IMR-90 (cell line): ENCODE results near the gene FRAS1. TPM values are rescaled to one million over a fixed set of nuclear protein-coding genes. Genes with fewer than 3 reads are reported as not detected.

Source experiments
- ATAC-seq: fragments of 200-7000 bp; cut with Tn5 transposase; 2 replicates; pipeline ENCODE4 v1.9.1; 2020; ENCODE audit warnings: low read depth, mild to moderate bottlenecking, moderate library complexity
- BruUV-seq: library from RNA; stranded (reverse); fragments of 400-500 nt; replicated peaks from 2 replicates; lab custom pipeline; 2021; lab: Mats Ljungman, UMichigan
- CTCF ChIA-PET: fragments of 300-600 bp; formaldehyde crosslinking; extraction: SDS; loops from one replicate; lab custom pipeline; 2021; ENCODE audit warnings: antibody characterized with exemption; lab: Yijun Ruan, JAX
- POLR2A ChIA-PET: fragments of 300-600 bp; sonication (Branson Sonifier 250); formaldehyde crosslinking; loops from one replicate; lab custom pipeline; 2022; ENCODE audit warnings: antibody characterized with exemption; ENCODE audit not compliant: unreplicated experiment; lab: Charles Lee
- DNase-seq: peaks from one replicate; pipeline ENCODE4 v3.0.0; 2013
- H2AFZ ChIP-seq: replicated peaks from 2 replicates; pipeline ENCODE3; 2013; ENCODE audit warnings: low read length, mild to moderate bottlenecking; ENCODE audit not compliant: poor library complexity
- H2AK5ac ChIP-seq: 2 replicates; pipeline ENCODE4 v1.6.1; 2013; ENCODE audit warnings: low read depth, low read length, inconsistent platforms
- H2AK9ac ChIP-seq: replicated peaks from 2 replicates; pipeline ENCODE3; 2013; ENCODE audit warnings: mild to moderate bottlenecking, low read depth, low read length, moderate library complexity; ENCODE audit not compliant: poor library complexity
- H2BK120ac ChIP-seq: 2 replicates; pipeline ENCODE4 v1.6.1; 2013; ENCODE audit warnings: low read depth, low read length, inconsistent platforms
- H2BK15ac ChIP-seq: 3 replicates; pipeline ENCODE4 v1.6.1; 2013; ENCODE audit warnings: low read depth, low read length, inconsistent platforms
- H2BK20ac ChIP-seq: 2 replicates; pipeline ENCODE4 v1.6.1; 2013; ENCODE audit warnings: low read depth, mild to moderate bottlenecking, inconsistent platforms, low read length, moderate library complexity
- H2BK5ac ChIP-seq: 2 replicates; pipeline ENCODE4 v1.6.1; 2013; ENCODE audit warnings: mild to moderate bottlenecking, low read depth, low read length, inconsistent platforms; ENCODE audit not compliant: poor library complexity, severe bottlenecking
- H3K14ac ChIP-seq: replicated peaks from 2 replicates; pipeline ENCODE4 v1.6.1; 2013; ENCODE audit warnings: low read depth, low read length, inconsistent platforms
- H3K18ac ChIP-seq: 2 replicates; pipeline ENCODE4 v1.6.1; 2013; ENCODE audit warnings: low read depth, low read length, control low read depth
- H3K23ac ChIP-seq: 2 replicates; pipeline ENCODE4 v1.6.1; 2013; ENCODE audit warnings: low read depth, low read length, inconsistent platforms
- H3K27ac ChIP-seq: 2 replicates; pipeline ENCODE4 v1.5.1; 2013; ENCODE audit warnings: mild to moderate bottlenecking, control low read depth, low read length; ENCODE audit not compliant: insufficient read depth
- H3K27me3 ChIP-seq: 2 replicates; pipeline ENCODE4 v1.6.1; 2013; ENCODE audit warnings: low read length; ENCODE audit not compliant: control insufficient read depth, insufficient read depth
- H3K36me3 ChIP-seq: 2 replicates; pipeline ENCODE4 v1.6.1; 2013; ENCODE audit warnings: low read length, mixed read lengths; ENCODE audit not compliant: control insufficient read depth, insufficient read depth
- H3K4ac ChIP-seq: 2 replicates; pipeline ENCODE4 v1.6.1; 2013; ENCODE audit warnings: low read depth, low read length, inconsistent platforms
- H3K4me1 ChIP-seq: 2 replicates; pipeline ENCODE4 v1.6.1; 2013; ENCODE audit warnings: low read length, mixed read lengths; ENCODE audit not compliant: control insufficient read depth, insufficient read depth
- H3K4me2 ChIP-seq: 2 replicates; pipeline ENCODE4 v1.6.1; 2013; ENCODE audit warnings: low read depth, mild to moderate bottlenecking, control low read depth, low read length, moderate library complexity
- H3K4me3 ChIP-seq: 2 replicates; pipeline ENCODE4 v1.5.1; 2013; ENCODE audit warnings: low read depth, mild to moderate bottlenecking, control low read depth, low read length, moderate library complexity; ENCODE audit not compliant: insufficient read depth
- H3K56ac ChIP-seq: 2 replicates; pipeline ENCODE4 v1.6.1; 2013; ENCODE audit warnings: low read length, inconsistent platforms; ENCODE audit not compliant: insufficient read depth; ENCODE audit errors: extremely low read depth
- H3K79me1 ChIP-seq, 2 experiments: 2 replicates each; pipeline ENCODE4 v1.6.1; 2013; ENCODE audit warnings: low read length in 2 of 2, inconsistent platforms in 1 of 2, low read depth in 1 of 2
- H3K9ac ChIP-seq: 2 replicates; pipeline ENCODE4 v1.6.1; 2013; ENCODE audit warnings: low read depth, low read length, control low read depth
- H3K9me1 ChIP-seq: 2 replicates; pipeline ENCODE4 v1.6.1; 2013; ENCODE audit warnings: low read length, inconsistent platforms; ENCODE audit not compliant: insufficient read depth
- H3K9me3 ChIP-seq: 2 replicates; pipeline ENCODE4 v1.6.1; 2013; ENCODE audit warnings: low read length; ENCODE audit not compliant: control insufficient read depth, insufficient read depth
- H4K20me1 ChIP-seq: 2 replicates; pipeline ENCODE4 v1.6.1; 2013; ENCODE audit warnings: low read length, inconsistent platforms; ENCODE audit not compliant: insufficient read depth
- H4K5ac ChIP-seq: 2 replicates; pipeline ENCODE4 v1.6.1; 2013; ENCODE audit warnings: mild to moderate bottlenecking, low read depth, low read length, control low read depth
- H4K8ac ChIP-seq, 2 experiments: 2 replicates each; pipeline ENCODE4 v1.6.1; 2013; ENCODE audit warnings: low read depth in 2 of 2, low read length in 2 of 2, control low read depth in 1 of 2, inconsistent platforms in 1 of 2
- H4K91ac ChIP-seq: 2 replicates; pipeline ENCODE4 v1.6.1; 2013; ENCODE audit warnings: low read depth, low read length, inconsistent platforms; ENCODE audit not compliant: insufficient read depth
- CEBPB ChIP-seq: IDR thresholded peaks from 2 replicates; pipeline ENCODE4 v1.6.1; 2012; ENCODE audit warnings: low read depth, low read length, improper control_type of control experiment
- MAFK ChIP-seq: IDR thresholded peaks from 2 replicates; pipeline ENCODE4 v1.6.1; 2012; ENCODE audit warnings: low read depth, low read length, improper control_type of control experiment
- NFE2L2 ChIP-seq: fragments of 150-350 bp; IDR thresholded peaks from 2 replicates; pipeline ENCODE4 v1.6.1; 2016; ENCODE audit warnings: low read depth, mild to moderate bottlenecking, low read length
- RFX5 ChIP-seq: IDR thresholded peaks from 2 replicates; pipeline ENCODE4 v1.8.0; 2012; ENCODE audit warnings: low read depth, mild to moderate bottlenecking, low read length, moderate library complexity
- dilution Hi-C: fragments of 300-500 bp; cut with HindIII; formaldehyde crosslinking; loops from one replicate; pipeline ENCODE4 v1.14.3; 2018; ENCODE audit warnings: low sequenced_read_pairs; ENCODE audit not compliant: unreplicated experiment
- in situ Hi-C: fragments of 300-500 bp; cut with MboI; formaldehyde crosslinking; loops from 3 replicates; pipeline ENCODE4 v1.14.3; 2019; ENCODE audit warnings: low sequenced_read_pairs, inconsistent platforms, mixed read lengths
- intact Hi-C: fragments of 100-400 bp; cut with micrococcal nuclease; formaldehyde crosslinking; loops from 2 replicates; pipeline ENCODE4 v1.10.0; 2022
- polyA plus RNA-seq, 3 experiments: library from polyadenylated mRNA; depleted of rRNA; stranded (reverse); fragments of >200 nt; gene quantifications; 2 replicates each; pipeline ENCODE4 v1.2.3, GENCODE V29; 2012; ENCODE audit warnings: low replicate concordance in 1 of 3
- total RNA-seq: library from RNA; depleted of rRNA; stranded (reverse); fragments of >200 nt; gene quantifications from 2 replicates; pipeline ENCODE4 v1.2.3, GENCODE V29; 2012

The FRAS1 gene
- total and polyA plus RNA-seq, 2 of the 4 experiments (the other 2 are of a cell fraction) = under 0.01 to 0.03 TPM

DNA sequence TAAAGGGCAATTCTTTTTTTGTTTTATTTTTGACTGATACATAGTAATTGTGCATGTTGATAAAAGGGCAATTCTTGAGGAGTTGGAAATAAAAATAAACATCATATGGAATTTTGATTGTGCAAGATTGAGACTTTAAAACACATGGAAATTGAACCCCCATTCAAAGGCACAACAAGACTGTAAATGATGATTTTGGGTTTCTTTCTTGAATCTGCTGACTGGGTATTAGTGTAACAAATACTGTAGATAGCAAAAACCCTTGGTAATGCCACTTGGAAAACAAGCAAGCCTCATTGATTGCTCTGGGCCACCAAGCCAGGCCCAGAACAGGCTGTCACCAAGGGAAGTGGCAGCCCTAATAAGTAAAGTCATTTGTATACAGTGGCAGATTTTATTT, 421.4 kb downstream of the FRAS1 start:
- Histone ChIP-seq H2BK120ac (no peak overlapping the region), H3K27me3 (peaks cover 2% of the 10 kb centered on the region; the same call in 1 of the 2 replicates), H2AK5ac (no peak overlapping the region), H3K4me3 (no peak overlapping the region), H3K4me1 (peaks cover 2% of the 10 kb centered on the region; the same call in 1 of the 2 replicates), H4K8ac (no peak overlapping the region), H3K79me1 (no peaks in the 10 kb centered on the region), H3K4me2 (no peak overlapping the region), H3K9ac (no peak overlapping the region), H3K18ac (no peak overlapping the region), H3K9me1 (no peaks in the 10 kb centered on the region; the same call in none of the 2 replicates), H3K27ac (no peak overlapping the region), H3K14ac (no peak overlapping the region), H3K36me3 (no peaks in the 10 kb centered on the region), H2BK20ac (no peak overlapping the region), H3K4ac (no peak overlapping the region), H2AFZ (no peak overlapping the region), H4K5ac (no peak overlapping the region), H4K20me1 (no peaks in the 10 kb centered on the region), H2AK9ac (no peak overlapping the region), H2BK15ac (no peak overlapping the region), H3K56ac (no peak overlapping the region), H3K23ac (no peak overlapping the region), H2BK5ac (no peak overlapping the region), H4K91ac (no peak overlapping the region), H3K9me3 (no peaks in the 10 kb centered on the region)
- intact Hi-C loops = no loop called here
- DNase-seq (no peak), ATAC-seq (no peak)
- CTCF ChIA-PET = no interaction called here
- dilution Hi-C loops = no loop called here
- POLR2A ChIA-PET = no interaction called here
- no TSS peak for BruUV-seq
- in situ Hi-C loops = no loop called here
- TF ChIP-seq RFX5 = no peak
- TF ChIP-seq MAFK = peak; percentile 17; the same call in 1 of the 2 replicates
- 0 out of 2 replicates have a peak, but pooled peaks have one; percentile 19 for TF ChIP-seq CEBPB
- TF ChIP-seq NFE2L2 = no peak
